Measurements from ENCODE around the gene COX14. TPM values are rescaled to one million over a fixed set of nuclear protein-coding genes. Genes with fewer than 3 reads are reported as not detected.

COX14 gene
- 26.8 and 29.4 TPM in 2 replicates for total RNA-seq

DNA sequence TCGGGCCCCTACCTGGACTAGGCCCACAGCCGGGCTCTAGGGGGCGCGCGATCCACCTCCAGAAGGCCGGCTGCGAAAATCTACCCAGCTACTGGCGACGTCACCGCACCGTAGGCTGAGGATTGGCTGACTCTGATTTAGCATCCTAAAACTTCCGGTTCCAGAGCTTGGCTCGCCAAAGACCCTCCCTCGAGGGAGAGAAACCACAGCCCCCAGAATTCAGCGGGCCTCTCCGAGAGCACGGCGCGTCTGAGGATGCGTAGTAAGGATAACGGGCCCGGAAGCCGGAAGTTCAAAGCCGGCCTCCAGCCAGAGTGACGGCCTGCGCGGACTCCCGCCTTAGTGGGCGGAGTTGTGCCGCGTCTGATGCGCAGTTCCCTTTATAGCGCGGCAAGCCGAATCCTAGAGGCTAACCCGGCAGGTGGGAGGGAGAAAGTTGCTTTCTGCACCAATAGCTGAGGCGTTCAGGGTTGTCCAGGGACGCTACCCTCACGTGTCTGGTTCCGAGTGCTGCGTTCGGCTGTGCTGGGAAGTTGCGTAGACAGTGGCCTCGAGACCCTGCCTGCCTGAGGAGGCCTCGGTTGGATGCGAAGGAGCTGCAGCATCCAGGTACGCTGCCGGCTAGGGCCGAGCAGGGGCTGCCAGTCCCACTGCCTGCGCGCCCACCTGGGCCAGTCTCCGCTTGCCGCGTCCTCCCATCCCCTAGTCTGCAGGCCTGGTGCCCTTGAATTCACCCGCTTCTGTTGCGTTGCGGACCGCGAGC is at the start of gene COX14:
TSS of gene COX14 (plus strand) at position 544 of the 763 bp plus-strand sequence. CDS start 7,808 bp downstream, outside the sequence.

GRCh38 chr12:50084775-50085614 is 27.0 kb upstream of the COX14 start, which contains the start of gene SMARCD1:
SMARCD1 (plus strand) TSS chr12:50085342; CDS start chr12:50085370, 28 bp downstream.

DNA sequence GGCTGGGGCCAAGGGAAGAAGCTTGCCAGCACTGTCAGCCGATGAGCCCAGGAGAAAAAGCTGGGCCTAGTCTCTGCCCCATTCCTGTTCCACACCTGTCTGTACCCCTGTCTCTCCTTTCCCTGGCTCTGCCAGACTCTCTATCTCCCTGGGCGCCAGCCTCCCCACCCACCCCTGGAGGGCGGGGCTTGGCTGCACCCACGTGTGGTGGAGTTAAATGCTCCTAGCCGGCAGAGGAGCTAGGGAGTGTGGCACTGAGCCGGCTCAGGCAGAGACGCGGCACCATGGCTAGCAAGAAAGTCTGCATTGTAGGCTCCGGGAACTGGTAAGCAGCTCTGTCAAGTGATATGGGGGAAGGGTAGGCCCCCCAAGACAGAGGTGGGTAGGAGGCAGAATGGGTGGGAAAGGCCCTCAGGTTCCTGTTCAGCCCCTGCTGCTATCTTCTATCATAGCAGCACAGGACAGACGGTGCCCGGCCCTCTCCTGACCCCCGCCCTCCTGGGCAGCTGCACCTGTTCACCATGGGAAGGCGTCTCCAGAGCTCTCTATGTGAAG is 8.2 kb upstream of the COX14 start, which contains the start of gene GPD1:
TSS of gene GPD1 (plus strand) at position 242 of the 555 bp plus-strand sequence. CDS start at position 285, 43 bp downstream.

GRCh38 chr12:50167049-50167828 is 55.2 kb downstream of the COX14 start, which contains the start of gene CERS5:
CERS5 (minus strand) TSS chr12:50167369; CDS start chr12:50167297, 72 bp downstream.

Other genes starting within 250 kb of the COX14 start
- not detected in 2 replicates for gene FAIM2, start 208.3 kb upstream of the COX14 start, total RNA-seq
- gene AQP2, start 161.5 kb upstream of the COX14 start, total RNA-seq = not detected in 2 replicates
- 0.29 TPM in 1 of 2 replicates, not detected in the other for gene AQP5, start 150.4 kb upstream of the COX14 start, total RNA-seq
- not detected in 2 replicates for gene AQP6, start 139.3 kb upstream of the COX14 start, total RNA-seq
- 26.5 and 36.1 TPM in 2 replicates for gene RACGAP1, start 86.7 kb upstream of the COX14 start, total RNA-seq
- under 0.01 TPM in 1 of 2 replicates, not detected in the other for gene ASIC1, start 54.6 kb upstream of the COX14 start, total RNA-seq
- 115 and 125 TPM in 2 replicates for gene SMARCD1, start 26.9 kb upstream of the COX14 start, total RNA-seq
- gene GPD1, start 8.2 kb upstream of the COX14 start, total RNA-seq = under 0.01 TPM in 1 of 2 replicates, not detected in the other
- gene CERS5, start 55.1 kb downstream of the COX14 start, total RNA-seq = 27.8 and 35.1 TPM in 2 replicates
- gene LIMA1, start 171.3 kb downstream of the COX14 start, total RNA-seq = 128 and 139 TPM in 2 replicates